C4-2B (cell line): ENCODE results near the gene FGB.

ENCODE experiments used
- H3K27ac ChIP-seq: fragments of 450-650 bp; 2 replicates; pipeline ENCODE4 v1.5.1; 2017
- CTCF ChIP-seq: fragments of 450-650 bp; conservative IDR thresholded peaks from 2 replicates; pipeline ENCODE4 v1.5.1; 2017; ENCODE audit warnings: mild to moderate bottlenecking
- ZFX ChIP-seq: fragments of 450-650 bp; IDR thresholded peaks from 2 replicates; pipeline ENCODE4 v1.6.1; 2017

FGB gene

GRCh38 chr4:154608361-154609252, 45.8 kb downstream of the FGB start:
- no peak for TF ChIP-seq CTCF
- no peak for TF ChIP-seq ZFX
- H3K27ac ChIP-seq = no peak overlapping the region

- no peak for TF ChIP-seq CTCF
- TF ChIP-seq ZFX = no peak
- H3K27ac ChIP-seq = no peak overlapping the region
Observed at GRCh38 chr4:154609532-154609931, 46.7 kb downstream of the FGB start.

- TF ChIP-seq ZFX (no peak), CTCF (no peak)
Observed at GRCh38 chr4:154610582-154610981, 47.8 kb downstream of the FGB start.

GRCh38 chr4:154611833-154612232, 49.0 kb downstream of the FGB start:
- no peak overlapping the region for H3K27ac ChIP-seq
- TF ChIP-seq CTCF = no peak
- no peak for TF ChIP-seq ZFX

More at GRCh38 chr4:154610582-154610981, 47.8 kb downstream of the FGB start:
- H3K27ac ChIP-seq = no peak overlapping the region

GRCh38 chr4:154612472-154613414, 49.9 kb downstream of the FGB start, which contains the start of gene FGG:
Gene FGG (minus strand): TSS chr4:154612656. CDS start chr4:154612609, 47 bp downstream.
- no peak for TF ChIP-seq CTCF
- TF ChIP-seq ZFX = no peak

GRCh38 chr4:154614306-154614705, 51.5 kb downstream of the FGB start:
- TF ChIP-seq CTCF (no peak), ZFX (no peak)
- H3K27ac ChIP-seq = no peak overlapping the region

More at GRCh38 chr4:154612472-154613414, 49.9 kb downstream of the FGB start, which contains the start of gene FGG:
- H3K27ac ChIP-seq = no peak within 1 kb of the TSS
